GM12878 (cell line): ENCODE measurements around the gene TSGA10. TPM values are rescaled to one million over a fixed set of nuclear protein-coding genes. Genes with fewer than 3 reads are reported as not detected.

ENCODE experiments used
- ATAC-seq: fragments of 200-7000 bp; cut with Tn5 transposase; 3 replicates; pipeline ENCODE4 v1.9.1; 2020; ENCODE audit warnings: mild to moderate bottlenecking, moderate library complexity
- BruUV-seq: library from RNA; stranded (reverse); fragments of 400-500 nt; replicated peaks from 2 replicates; lab custom pipeline; 2021; lab: Mats Ljungman, UMichigan
- CTCF ChIA-PET: fragments of 300-600 bp; sonication (Branson Sonifier 250); formaldehyde crosslinking; extraction: SDS; loops from one replicate; lab custom pipeline; 2021; ENCODE audit warnings: inconsistent platforms; lab: Yijun Ruan, JAX
- POLR2A ChIA-PET: fragments of 350-600 bp; formaldehyde crosslinking; extraction: SDS; loops from one replicate; lab custom pipeline; 2021; ENCODE audit warnings: inconsistent platforms; lab: Charles Lee
- RAD21 ChIA-PET: fragments of 300-600 bp; sonication (Branson Sonifier 250); formaldehyde crosslinking; loops from one replicate; lab custom pipeline; 2023; ENCODE audit warnings: antibody characterized with exemption; ENCODE audit not compliant: unreplicated experiment; lab: Charles Lee
- SMC1A ChIA-PET: fragments of 300-600 bp; sonication (Branson Sonifier 250); formaldehyde crosslinking; loops from one replicate; lab custom pipeline; 2023; ENCODE audit not compliant: unreplicated experiment, uncharacterized antibody; lab: Charles Lee
- DNase-seq: peaks from one replicate; pipeline ENCODE4 v3.0.0-alpha.2; 2011; ENCODE audit warnings: low read depth, low spot score
- FAIRE-seq: peaks from 3 replicates; lab custom pipeline; 2011; peaks lifted over from hg19 to GRCh38; lab: Jason Lieb, UNC
- H2AFZ ChIP-seq: 2 replicates; pipeline ENCODE4 v1.6.0; 2011; ENCODE audit warnings: low read depth, low read length, control low read depth; ENCODE audit not compliant: control insufficient read depth
- H3K27ac ChIP-seq: 2 replicates; pipeline ENCODE4 v1.5.1; 2011; ENCODE audit warnings: control low read depth; ENCODE audit not compliant: control insufficient read depth, insufficient read depth
- H3K27me3 ChIP-seq, 2 experiments: replicated peaks in 1 of 2; 2 replicates each; pipeline versions ENCODE4 v1.6.0 to v1.6.1; 2011; ENCODE audit warnings: low read length in 1 of 2; ENCODE audit not compliant: control insufficient read depth in 2 of 2, insufficient read depth in 2 of 2
- H3K36me3 ChIP-seq, 2 experiments: 2 replicates each; pipeline ENCODE4 v1.5.1; 2011; ENCODE audit warnings: low read length in 1 of 2; ENCODE audit not compliant: control insufficient read depth in 2 of 2, insufficient read depth in 2 of 2
- H3K4me1 ChIP-seq: 2 replicates; pipeline ENCODE4 v1.6.1; 2011; ENCODE audit warnings: mild to moderate bottlenecking, low read length, moderate library complexity, mixed read lengths; ENCODE audit not compliant: control insufficient read depth, insufficient read depth
- H3K4me2 ChIP-seq: 2 replicates; pipeline ENCODE4 v1.6.0; 2011; ENCODE audit warnings: control low read depth; ENCODE audit not compliant: control insufficient read depth, insufficient read depth
- H3K4me3 ChIP-seq: fragments of 200-600 bp; sonication (generic); 2 replicates; pipeline ENCODE4 v1.5.1; 2016
- H3K79me2 ChIP-seq: 2 replicates; pipeline ENCODE4 v1.6.0; 2011; ENCODE audit warnings: low read length; ENCODE audit not compliant: control insufficient read depth, insufficient read depth
- H3K9ac ChIP-seq: 2 replicates; pipeline ENCODE4 v1.8.0; 2011; ENCODE audit warnings: low read length, control low read depth, mixed read lengths; ENCODE audit not compliant: control insufficient read depth, insufficient read depth
- H3K9me3 ChIP-seq: replicated peaks from 3 replicates; pipeline ENCODE4 v1.5.1; 2011; ENCODE audit warnings: mild to moderate bottlenecking, low read length; ENCODE audit not compliant: control insufficient read depth, insufficient read depth
- H4K20me1 ChIP-seq: 2 replicates; pipeline ENCODE4 v1.6.0; 2011; ENCODE audit not compliant: control insufficient read depth, insufficient read depth
- CREM ChIP-seq: IDR thresholded peaks from 2 replicates; pipeline ENCODE4 v1.6.1; 2014; ENCODE audit warnings: antibody characterized with exemption, low read depth
- GABPA ChIP-seq: IDR thresholded peaks from 2 replicates; pipeline ENCODE4 v1.6.1; 2014; ENCODE audit warnings: antibody characterized with exemption, low read depth, mild to moderate bottlenecking, inconsistent platforms
- MLLT1 ChIP-seq: fragments of 450-650 bp; IDR thresholded peaks from 2 replicates; pipeline ENCODE4 v1.6.1; 2016; ENCODE audit warnings: mild to moderate bottlenecking
- MTA2 ChIP-seq: fragments of 450-650 bp; IDR thresholded peaks from 2 replicates; pipeline ENCODE4 v1.6.1; 2016; ENCODE audit warnings: low read depth, mild to moderate bottlenecking, moderate library complexity
- PRDM15 ChIP-seq: fragments of 450-650 bp; formaldehyde crosslinking; IDR thresholded peaks from 2 replicates; pipeline ENCODE4 v1.4.0; 2020; ENCODE audit warnings: mild to moderate bottlenecking, moderate library complexity
- USF2 ChIP-seq: IDR thresholded peaks from 2 replicates; pipeline ENCODE4 v1.6.1; 2011; ENCODE audit warnings: low read depth, low read length, improper control_type of control experiment, borderline replicate concordance
- ZNF687 ChIP-seq: fragments of 450-650 bp; IDR thresholded peaks from 2 replicates; pipeline ENCODE4 v1.6.1; 2017; ENCODE audit warnings: mild to moderate bottlenecking, moderate library complexity
- WGBS: methylation state at CpG from one replicate; pipeline ENCODE4 v1.1.6; 2016; ENCODE audit warnings: low lambda C conversion rate; ENCODE audit not compliant: insufficient replicate concordance, insufficient coverage; ENCODE audit errors: missing lambda C conversion rate; 5-methylcytosine and 5-hydroxymethylcytosine counted together
- in situ Hi-C: fragments of 300-500 bp; cut with MboI; formaldehyde crosslinking; loops from 9 replicates; pipeline ENCODE4 v1.14.3; 2018; ENCODE audit warnings: mixed read lengths
- intact Hi-C: fragments of 100-400 bp; cut with micrococcal nuclease; formaldehyde crosslinking; loops from one replicate; pipeline ENCODE4 v1.14.2; 2022; ENCODE audit not compliant: unreplicated experiment
- polyA plus RNA-seq, 11 experiments: library from polyadenylated mRNA; depleted of rRNA in 4 of 11; unstranded in 6 of 11; stranded (reverse) in 5 of 11; fragments of >200 nt; fragmentation: Nextera tagmentation in 4 of 11; fragmentation: Illumina TruSeq in 1 of 11; extraction: Ambion mirVana in 4 of 11; extraction: Trizol in 1 of 11; gene quantifications; 1 replicate in 1 of 11; 2 replicates in 10 of 11; pipeline versions ENCODE4 v1.2.1 to v1.2.3, GENCODE V29; 2011 to 2016; ENCODE audit warnings: inconsistent platforms in 2 of 11, missing spikeins in 2 of 11, low read depth in 1 of 11
- total RNA-seq, 4 experiments: library from RNA; depleted of rRNA in 3 of 4; stranded (reverse); fragments of >200 nt in 3 of 4; fragmentation: Illumina TruSeq in 1 of 4; extraction: Trizol in 1 of 4; gene quantifications; 2 replicates each; pipeline versions ENCODE4 v1.2.1 to v1.2.3, GENCODE V29; 2013 to 2021

TSGA10 gene
- total and polyA plus RNA-seq, 10 of the 15 experiments (the other 5 are each of a cell fraction or from before 2014, with no cell fraction given): 5.3 to 13.5 (median 8.6) TPM

- ChIA-PET RAD21 (interaction anchor here (0.6 to 2.7 kb wide), 6 partner anchors 22 to 532 kb away, joined by 3 to 13 read pairs (median 4); partner anchors contain the start of genes C2orf15, LIPT1 and TSGA10), POLR2A (interaction anchor here (0.6 to 1.4 kb wide), 7 partner anchors 10 to 270 kb away, joined by 3 to 10 read pairs (median 5); partner anchors contain the start of genes C2orf15, EIF5B, LIPT1 and TSGA10), SMC1A (interaction anchor here (0.6 to 1.9 kb wide), 13 partner anchors 22 to 232 kb away, joined by 3 to 7 read pairs (median 3); partner anchors contain the start of gene EIF5B), CTCF (interaction anchor here (0.6 to 2.4 kb wide), 9 partner anchors 11 to 310 kb away, joined by 3 to 14 read pairs (median 4); partner anchors contain the start of genes C2orf15, EIF5B, LIPT1 and TSGA10)
- FAIRE-seq (peak; percentile 80), ATAC-seq (peak; percentile 92), DNase-seq (peak; percentile 95)
- Histone ChIP-seq H3K9ac (peak within 1 kb of the TSS; percentile 96), H3K79me2 (peaks cover 60% of the 10 kb centered on the region), H3K4me2 (peak within 1 kb of the TSS; percentile 81), H4K20me1 (no peaks in the 10 kb centered on the region), H3K4me1 (no peaks in the 10 kb centered on the region; the same call in 1 of the 2 replicates), H3K9me3 (no peaks in the 10 kb centered on the region), H3K36me3 (0 out of 4 replicates have a peak, but pooled peaks cover 0 to 3% of the 10 kb centered on the region in 2 experiments), H3K27ac (peak within 1 kb of the TSS; percentile 83), H3K27me3 (no peaks in the 10 kb centered on the region), H3K4me3 (peak within 1 kb of the TSS; percentile 95), H2AFZ (peak within 1 kb of the TSS; percentile 99)
- BruUV-seq: TSS peak; percentile 84
- in situ Hi-C loops (loop anchor here (25.0 kb wide), 1 partner anchor 306 kb away; the partner anchor contains the start of gene REV1), intact Hi-C loops (loop anchor here (1.0 to 5.0 kb wide), 4 partner anchors 39 to 306 kb away; partner anchors contain the start of genes C2orf15 and TXNDC9)
- under 1% methylated on average over 39 of the region's 39 CpGs for WGBS
- TF ChIP-seq GABPA: peak; percentile 98
- peak; percentile 71 for TF ChIP-seq MLLT1
- peak; percentile 89 for TF ChIP-seq CREM
- TF ChIP-seq ZNF687: peak; percentile 73; the same call in 1 of the 2 replicates
- TF ChIP-seq PRDM15: no peak
- peak; percentile 77 for TF ChIP-seq MTA2
- TF ChIP-seq USF2: peak; percentile 83
Measured at GRCh38 chr2:99180755-99181623, 26.2 kb upstream of the TSGA10 start, which contains the start of the genes MITD1 and MRPL30. Gene MITD1 (minus strand): TSS chr2:99181058. CDS start chr2:99180981, 77 bp downstream. Gene MRPL30 (plus strand): TSS chr2:99181184. CDS start chr2:99186204, 5,020 bp downstream.
